T-helper 22 cell (primary cell): ENCODE measurements around the gene DYRK1A.
"Not testable (repeated sequence)": the region's sequence is repeated elsewhere in the genome, so short reads cannot be mapped to it uniquely, and the experiment has no call there.

Experiments used
- DNase-seq: peaks from one replicate; pipeline ENCODE4 v3.0.0-alpha.2; 2020; ENCODE audit warnings: low read depth

Gene DYRK1A

DNA sequence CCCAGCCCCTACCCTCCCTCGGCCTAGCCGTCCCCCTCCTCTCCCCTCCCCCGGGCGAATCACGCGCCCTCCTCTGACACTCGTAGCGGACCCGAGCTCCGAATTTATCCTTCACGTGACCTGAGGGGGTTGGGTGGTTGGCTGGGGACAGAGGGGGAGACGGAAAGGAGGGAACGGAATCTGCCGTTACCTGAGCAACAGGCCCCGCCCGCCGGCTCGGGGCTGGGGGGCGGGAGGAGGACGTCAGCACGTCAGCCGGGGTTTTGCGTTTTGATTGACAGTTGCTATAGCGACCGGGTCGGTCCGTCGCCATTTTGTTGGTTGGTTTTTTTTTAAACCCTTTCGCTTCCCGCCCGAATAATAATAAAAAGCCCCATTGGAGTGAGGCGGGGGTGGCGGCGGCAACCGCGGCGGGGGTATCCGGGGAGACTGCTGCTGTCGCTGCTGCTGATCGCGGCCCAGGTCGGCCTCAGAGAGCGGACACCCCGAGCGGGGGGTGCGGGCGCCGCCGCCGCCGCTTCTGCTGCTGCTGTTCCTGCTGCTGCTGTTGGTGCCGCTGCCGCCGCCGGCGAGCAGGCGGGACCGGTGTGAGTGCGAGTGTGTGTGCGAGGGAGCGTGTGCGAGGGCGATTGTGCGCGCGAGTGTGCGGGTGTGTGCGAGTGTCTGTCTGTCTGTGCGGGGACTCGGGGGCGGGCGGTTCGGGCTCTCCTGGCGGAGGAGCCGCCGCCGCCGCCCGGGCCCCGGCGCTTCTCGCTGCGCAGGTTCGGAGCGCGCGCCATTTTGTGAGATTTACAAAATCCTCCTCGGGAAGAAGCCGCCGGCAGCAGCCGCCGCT lies at the start of gene DYRK1A:
DYRK1A (plus strand) TSS at position 292 of the 835 bp plus-strand sequence. CDS start 53,602 bp downstream, outside the sequence.
- DNase-seq = peak; percentile 98

DNA sequence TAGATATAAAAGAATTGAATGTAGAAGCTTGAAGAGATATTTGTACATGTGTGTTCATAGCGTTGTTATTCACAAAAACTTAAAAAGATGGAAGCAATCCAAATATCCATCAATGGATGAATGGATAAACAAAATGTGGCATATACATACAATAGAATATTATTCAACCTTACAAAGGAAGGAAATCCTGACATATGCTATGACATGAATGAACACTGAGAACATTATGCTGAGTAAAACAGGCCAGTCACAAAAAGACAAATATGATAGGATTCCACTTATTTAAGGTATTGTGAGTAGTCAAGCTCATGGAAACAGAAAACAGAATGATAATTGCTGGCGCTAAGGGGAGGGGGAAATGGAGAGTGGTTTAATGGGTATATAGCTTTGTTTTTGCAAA lies 47.0 kb upstream of the DYRK1A start:
- DNase-seq = no peak

DNA sequence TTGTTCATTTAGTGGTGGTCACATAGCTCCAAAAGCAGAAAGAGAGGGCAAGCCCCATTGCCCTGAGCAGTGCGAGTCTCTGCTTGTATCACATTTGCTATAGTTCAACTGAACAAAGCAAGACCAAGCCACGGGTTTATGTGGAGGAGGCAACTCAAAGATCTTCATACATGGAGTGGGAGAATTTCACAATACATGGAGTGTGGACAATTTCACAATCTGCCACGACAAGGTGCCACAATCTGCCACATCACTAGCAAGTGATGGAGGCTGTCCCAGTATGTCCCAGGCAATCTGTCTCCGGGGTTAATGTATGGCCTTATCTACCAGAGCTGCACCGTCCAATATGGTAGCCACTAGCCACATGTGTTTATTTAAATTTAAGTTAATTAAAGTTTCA lies 44.5 kb upstream of the DYRK1A start:
- no peak for DNase-seq

DNA sequence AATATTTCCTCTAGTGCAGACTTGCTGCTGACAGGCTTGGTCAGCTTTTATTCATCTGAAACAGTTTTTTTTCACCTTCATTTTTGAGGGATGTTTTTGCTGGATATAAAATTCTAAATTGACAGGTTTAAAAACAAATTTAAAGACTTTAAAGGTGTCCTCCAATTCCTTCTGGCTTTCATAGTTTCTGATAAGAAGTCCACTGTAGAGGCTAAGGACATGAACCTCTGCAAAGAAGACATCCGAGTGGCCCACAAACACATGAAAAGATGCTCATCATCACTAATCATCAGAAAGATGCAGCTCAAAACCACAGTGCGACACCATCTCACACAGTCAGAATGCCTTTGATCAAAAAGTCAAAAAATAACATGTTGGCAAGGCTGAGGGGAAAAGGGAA lies 42.0 kb upstream of the DYRK1A start:
- no peak for DNase-seq

DNA sequence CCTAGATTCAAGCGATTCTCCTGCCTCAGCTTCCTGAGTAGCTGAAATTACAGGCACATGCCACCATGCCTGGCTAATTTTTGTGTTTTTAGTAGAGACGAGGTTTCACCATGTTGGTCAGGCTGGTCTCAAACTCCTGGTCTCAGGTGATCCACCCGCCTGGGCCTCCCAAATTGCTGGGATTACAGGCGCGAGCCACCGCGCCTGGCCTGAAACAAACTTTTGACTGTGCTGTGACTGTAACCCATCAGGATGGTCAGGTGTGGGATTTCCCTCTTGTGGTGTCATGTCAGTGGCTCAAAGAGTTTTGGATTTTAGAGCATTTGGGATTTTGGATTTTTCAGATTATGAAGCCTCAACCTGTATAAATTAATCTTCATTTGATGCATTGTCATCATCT lies 38.4 kb upstream of the DYRK1A start:
- not testable (repeated sequence) for DNase-seq

DNA sequence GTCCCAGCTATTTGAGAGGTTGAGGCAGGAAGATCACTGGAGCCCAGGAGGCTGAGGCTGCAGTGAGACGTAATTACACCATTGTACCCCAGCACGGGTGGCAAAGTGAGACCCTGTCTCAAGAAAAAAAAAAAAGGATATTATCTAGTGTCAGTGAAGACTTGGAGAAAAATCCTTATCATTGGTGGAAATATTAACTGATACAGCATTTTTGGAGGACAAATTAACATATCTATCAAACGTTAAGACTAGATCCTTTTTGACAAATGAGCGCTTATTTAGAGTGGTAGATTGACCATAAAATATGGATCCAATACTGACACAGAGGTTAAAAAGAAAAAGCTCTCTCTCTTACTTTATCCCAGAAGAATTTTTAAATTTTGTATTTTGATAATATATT lies 35.2 kb upstream of the DYRK1A start:
- no peak for DNase-seq

DNA sequence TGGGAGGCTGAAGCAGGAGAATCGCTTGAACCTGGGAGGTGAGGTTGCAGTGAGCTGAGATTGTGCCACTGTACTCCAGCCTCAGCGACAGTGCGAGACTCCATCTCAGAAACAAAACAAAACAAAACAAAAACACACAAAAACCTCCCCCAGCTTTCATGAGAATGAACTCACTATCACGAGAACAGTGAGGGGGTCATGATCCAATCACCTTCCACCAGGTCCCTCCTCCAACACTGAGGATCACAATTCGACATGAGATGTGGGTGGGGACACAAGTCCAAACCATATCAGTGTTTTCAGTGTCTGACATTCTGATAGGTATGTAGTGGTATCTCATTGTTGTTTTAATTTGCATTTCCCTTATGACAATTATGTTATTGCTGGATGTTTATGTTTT lies 31.5 kb upstream of the DYRK1A start:
- no peak for DNase-seq

DNA sequence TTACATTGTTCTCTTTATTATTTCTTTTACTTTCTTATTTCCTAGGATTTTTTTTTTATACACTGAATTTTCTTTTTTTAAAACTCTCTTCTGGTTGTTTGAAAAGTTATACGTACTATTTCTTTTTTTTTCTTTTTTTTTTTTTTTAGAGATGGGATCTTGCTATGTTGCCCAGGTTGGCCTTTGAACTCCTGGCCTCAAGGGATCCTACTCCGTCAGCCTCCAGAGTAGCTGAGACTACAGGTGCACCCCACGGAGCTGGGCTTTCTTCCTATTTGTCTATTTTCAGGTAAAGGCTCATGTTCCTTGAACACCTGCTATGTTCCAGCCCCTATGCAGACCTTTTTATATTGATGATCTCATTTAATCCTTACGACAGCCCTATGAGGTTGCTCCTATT lies 29.4 kb upstream of the DYRK1A start:
- DNase-seq = no peak

DNA sequence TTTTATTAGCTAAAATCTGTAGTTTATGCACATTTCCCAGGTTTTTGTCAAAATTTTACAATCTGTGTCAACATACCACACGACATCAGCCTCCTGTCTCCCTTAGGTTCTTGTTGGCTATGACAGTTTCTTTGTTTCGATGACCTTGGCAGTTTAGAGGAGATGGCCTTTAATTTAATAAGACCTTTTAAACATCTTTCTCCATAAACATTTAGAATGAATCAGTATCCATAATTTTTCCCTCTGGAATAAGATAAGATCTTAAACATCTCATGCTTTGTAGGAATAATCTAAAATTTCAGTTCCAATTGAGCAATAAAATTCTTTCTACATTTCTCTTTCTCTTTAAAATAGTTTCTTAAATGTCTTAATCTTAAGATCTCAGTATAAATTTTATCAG lies 28.7 kb upstream of the DYRK1A start:
- DNase-seq = no peak

DNA sequence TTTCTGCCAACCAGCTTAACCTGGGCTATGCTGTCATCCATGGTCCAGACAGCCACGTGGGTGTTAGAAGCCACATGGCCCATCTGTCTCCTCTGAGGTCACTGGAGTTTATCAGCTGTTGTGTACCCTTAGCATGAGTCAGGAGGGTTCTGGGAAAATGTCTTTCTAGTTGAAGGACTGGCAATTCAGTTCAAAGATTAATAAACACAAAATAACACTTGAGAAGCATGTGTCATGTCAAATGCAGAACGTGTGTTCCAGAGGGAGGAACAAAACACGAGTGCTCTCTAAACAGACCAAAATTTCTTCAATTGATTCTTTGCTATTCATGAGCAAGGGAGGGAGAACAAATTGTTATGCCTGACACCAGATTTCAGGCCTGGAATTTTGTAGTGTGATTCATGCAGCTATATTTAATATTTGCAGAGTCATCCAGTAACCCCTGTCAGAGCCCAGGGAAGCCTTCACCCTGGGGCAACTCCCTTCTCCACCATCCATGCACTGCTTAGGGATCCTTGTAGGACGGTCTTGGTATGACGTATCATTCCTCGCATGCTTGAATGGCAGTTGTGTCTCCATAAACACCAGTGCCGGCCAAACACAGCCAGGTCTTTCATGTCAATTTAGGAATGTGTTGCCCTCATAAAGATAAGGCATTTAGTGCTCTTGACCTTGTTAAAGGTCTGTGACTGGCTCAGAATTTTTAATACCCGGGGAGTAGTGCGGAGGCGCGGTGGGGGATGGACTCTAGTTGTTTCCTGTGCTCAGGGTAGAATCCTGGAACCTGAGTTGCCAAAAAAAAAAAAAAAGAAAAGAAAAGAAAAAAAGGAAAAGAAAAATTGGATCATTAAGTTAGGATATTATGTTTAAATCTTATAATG lies 27.7 kb upstream of the DYRK1A start:
- no peak for DNase-seq

DNA sequence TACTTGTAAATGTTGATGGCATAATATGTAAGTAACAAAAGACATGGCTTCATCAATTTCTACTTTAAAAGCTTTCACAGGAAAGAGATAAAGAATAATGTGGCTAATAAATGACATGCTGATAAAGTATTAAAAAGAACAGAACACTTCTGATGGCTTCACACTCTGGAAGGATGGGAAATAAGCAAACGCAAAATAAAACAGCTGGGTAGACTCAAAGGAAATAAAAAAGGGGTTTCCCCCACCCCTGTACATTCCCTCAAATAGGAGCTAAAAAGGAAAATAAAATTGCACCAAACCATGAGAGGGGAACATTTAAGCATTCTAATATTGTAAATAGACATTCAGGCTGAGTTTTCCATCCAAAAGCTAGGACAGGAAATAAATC lies 27.0 kb upstream of the DYRK1A start:
- no peak for DNase-seq

DNA sequence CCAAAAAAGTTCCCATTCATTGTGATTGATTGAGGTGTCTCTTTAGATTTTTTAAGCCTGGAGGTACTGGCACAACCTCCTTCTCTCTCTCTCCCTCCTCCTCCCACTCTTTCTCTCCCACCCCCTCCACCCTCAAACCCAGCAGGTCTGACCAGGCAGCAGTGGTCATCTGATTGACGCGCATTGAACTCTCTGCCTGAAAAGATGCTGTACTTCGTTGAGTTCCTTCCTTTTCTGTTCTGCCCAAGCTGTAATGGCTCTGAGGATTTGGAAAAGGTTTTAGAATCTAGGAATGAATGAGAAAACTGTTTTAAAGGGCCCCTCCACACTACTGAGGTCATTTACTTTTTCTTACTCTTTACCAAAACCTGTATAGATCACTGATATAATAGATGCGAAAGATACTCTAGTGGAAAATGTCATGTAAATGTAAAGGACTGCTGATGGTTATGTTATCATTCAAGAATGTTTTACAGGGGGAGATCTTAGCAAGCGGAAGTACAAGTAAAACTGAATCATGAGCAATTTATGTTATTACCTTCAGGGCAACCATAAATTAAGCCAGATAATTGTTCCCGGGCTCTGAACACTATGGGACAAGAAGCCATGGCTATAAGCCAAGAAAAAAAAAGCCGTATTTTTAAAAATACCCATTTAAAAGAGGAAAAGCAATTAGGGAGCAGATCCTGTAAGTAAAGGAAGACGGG lies 25.2 kb upstream of the DYRK1A start:
- DNase-seq = no peak

DNA sequence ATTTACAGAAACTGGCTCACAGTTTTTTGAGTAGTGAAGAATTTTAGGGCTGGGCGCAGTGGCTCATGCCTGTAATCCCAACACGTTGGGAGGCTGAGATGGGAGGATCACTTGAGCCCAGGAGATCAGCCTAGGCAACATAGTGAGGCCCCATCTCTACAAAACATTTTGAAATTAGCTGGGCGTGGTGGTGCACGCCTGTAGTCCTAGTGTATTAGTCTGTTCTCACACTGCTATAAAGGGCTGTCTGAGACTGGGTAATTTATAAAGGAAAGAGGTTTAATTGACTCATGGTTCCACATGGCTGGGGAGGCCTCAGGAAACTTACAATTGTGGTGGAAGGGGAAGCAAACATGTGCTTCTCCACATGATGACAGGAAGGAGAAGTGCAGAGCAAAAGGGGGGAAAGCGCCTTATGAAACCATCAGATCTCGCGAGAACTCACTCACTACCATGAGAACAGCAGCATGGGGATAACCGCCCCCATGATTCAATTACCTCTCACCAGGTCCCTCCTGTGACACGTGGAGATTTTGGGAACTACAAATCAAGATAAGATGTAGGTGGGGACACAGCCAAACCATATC lies 24.4 kb upstream of the DYRK1A start:
- DNase-seq = no peak

DNA sequence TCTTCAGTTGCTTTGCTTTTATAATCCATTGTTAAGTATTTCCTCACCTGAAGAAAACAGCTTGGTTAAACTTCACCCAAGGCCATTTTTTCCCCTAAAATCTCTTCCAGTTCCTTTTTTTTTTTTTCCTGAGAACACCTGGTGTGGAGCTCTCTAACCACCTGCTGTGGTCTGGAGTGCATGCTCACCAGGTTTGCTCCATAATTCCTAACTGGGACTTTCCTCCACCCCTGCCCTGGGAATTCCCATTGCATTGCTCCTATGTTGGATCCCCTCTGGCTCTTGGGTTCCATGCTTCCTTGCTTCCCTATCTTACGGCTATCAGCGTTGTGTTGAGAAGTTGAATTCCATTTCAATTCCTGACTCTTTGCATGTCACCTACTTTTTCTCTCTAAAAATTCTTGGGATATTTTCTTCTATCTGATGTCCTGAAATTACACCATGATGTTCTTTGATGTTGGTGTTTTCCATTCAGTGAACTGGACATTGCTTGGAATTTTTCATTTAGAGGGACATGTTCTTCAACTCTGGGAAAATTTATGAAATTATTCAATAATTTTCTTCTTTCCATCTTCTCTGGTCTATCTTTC lies 19.6 kb upstream of the DYRK1A start:
- DNase-seq = no peak

DNA sequence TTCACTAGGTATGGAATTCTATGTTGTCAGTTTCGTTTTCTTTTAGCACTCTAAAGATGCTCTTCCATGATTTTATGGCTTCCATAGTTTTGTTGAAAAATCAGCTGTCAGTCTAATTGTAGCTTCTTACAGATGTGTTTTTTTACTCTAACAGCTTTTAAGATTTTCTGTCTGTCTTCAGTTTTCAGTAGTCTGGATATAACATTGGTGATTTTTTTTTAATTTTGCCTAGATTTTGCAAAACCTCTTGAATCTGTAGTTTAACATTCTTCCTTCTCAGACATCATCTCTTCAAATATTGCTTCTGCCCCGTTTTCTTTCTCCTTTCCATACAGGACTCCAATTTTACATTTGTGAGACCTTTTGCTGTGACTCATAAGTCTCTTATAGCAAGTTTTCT lies 17.9 kb upstream of the DYRK1A start:
- no peak for DNase-seq

DNA sequence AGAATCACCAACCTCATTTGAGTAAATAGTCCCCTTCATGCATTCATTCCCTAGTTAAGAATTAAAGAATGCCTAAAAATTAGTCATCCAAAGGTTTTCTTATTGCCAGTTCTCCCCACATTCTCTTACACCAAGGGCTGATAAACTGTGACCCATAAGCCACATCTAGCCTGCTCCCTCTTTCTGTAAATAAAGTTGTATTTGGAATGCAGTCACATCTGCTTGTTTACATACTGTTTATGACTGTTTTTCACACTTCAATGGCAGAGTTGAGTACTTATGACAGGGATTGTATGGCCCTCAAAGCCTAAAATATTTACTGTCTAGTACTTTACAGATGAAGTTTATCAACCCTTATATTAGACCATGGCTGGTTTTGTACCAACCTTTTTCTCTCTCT lies 16.1 kb upstream of the DYRK1A start:
- DNase-seq = no peak

DNA sequence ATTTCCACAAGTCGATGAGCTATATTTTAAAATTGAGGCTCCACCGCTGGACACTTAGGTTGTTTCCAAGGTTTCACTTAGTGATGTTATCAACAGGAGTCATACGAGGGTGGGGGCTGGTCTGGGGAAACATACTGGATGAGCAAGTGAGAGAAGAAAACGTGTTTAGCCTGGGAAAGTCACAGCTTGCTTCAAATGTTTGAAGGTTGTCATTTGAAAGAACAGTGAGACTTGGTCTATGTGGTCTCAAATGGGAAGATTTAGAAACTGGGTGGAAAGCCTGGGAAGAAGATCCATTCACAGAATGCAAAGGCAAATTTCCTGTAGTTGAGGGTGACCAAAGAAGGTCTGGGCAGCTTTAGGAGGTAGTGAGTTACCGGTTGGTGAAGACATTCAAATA lies 9.9 kb upstream of the DYRK1A start:
- no peak for DNase-seq

DNA sequence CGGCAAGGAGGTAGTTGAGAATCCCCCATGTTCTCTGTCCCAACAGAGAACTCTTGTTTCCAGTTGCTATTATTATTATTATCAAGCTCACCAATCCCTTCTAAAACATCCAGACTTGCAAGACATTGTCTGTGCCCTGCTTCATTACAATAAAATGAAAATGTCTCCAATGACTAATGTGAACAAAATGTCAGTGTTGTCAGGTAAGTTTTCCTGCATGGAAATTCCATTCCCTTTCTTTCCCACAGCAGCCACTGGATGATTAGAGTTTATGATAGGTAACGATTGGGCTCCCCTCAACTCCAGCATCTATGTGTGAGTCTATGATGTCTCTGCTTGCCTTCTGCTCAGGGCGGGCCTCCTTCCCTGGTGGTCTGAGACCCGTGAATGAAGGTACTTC lies 8.9 kb upstream of the DYRK1A start:
- no peak for DNase-seq

DNA sequence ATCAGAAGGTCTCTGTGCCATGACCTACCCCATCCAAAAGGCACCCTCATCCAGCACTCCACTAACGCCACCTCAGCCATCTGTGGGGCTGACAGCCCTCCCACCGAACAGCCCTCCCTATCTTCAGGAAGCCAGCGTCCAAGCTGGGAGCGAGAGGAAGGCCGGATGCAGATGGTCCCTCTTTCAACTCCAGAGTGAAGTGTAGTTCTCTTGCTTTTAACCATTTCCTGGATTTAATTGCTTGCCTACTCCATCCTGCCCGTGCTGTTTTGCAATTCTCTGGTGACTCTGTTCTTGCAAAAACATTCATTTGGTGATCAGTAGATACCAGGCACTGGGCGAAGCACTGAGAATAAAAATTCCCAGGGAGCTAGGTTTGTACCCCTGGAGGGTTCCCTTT lies 8.2 kb upstream of the DYRK1A start:
- no peak for DNase-seq

DNA sequence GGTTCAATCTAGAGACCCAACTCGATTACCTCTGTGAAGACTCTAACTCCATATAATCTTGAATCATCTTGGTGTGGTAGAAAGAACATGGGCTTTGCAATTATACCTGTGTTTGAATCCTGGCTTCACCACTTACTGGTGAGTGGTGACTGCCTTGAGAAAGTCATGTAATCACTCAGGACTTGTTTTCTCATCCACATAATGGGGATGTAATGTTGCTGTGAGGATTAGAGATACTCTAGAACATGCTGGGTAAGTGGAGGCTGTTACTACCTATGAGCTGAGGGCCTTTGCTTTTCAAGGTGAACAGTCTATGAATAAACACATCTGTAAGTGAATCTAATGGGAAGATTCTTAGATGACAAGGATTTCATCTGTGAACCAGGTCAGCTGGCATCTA lies 2.6 kb upstream of the DYRK1A start:
- no peak for DNase-seq

DNA sequence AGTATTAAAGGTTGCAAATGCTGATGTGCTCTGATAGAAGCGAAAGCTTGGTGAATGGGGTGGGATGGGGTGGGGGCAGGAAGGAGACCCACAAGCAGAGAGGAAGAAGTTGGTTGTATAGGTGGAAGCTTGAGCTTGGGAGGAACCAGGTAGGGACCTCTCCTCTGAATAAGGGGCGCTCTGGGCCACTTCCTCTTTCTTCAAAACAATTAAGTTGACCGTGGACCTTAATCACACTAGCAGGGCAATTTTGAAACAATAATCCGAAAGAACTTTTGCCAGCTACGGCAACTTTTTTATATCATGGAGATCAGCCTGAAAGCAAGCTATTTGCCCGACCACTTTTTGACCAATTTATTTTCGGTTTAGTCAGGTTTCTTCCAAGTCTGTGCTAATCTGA lies 1.9 kb upstream of the DYRK1A start:
- no peak for DNase-seq
